Heart left ventricle (tissue), 13 donors: ENCODE measurements around the gene MCM5.
"Not testable (repeated sequence)": the region's sequence is repeated elsewhere in the genome, so short reads cannot be mapped to it uniquely, and the experiment has no call there.

ENCODE experiments used
- CTCF ChIP-seq, 12 donors: fragments of 200-600 bp; sonication (generic) in 4 of 12; IDR thresholded peaks; one replicate each; pipeline versions ENCODE4 v1.5.0 to v1.8.0; 2018 to 2022; ENCODE audit warnings: antibody characterized with exemption in 12 of 12, mild to moderate bottlenecking in 5 of 12
- POLR2A ChIP-seq, 2 donors: fragments of 450-650 bp; IDR thresholded peaks; one replicate each; pipeline ENCODE4 v1.6.1; 2017; ENCODE audit warnings: antibody characterized with exemption in 2 of 2, mild to moderate bottlenecking in 2 of 2, moderate library complexity in 2 of 2
- donor health status: ischemic (EF 13 %, LVEDD 7.1; RV severe dilation, severe dysfunction).
- donor health status: DM: no; HTN: yes; CAD: no.
- donor health status: DM: no; HTN: no; CAD: no.
- donor health status: ischemic (EF 25% LVEDD 6.9; RV normal size, moderate dysfunction).
- donor health status: ischemic (EF 25% LVEDD 5.7; RV mildly dilated, moderate dysfunction).
- donor health status: ischemic (EF 35%, LVEDD 5.7; RV mildly dilated, moderate dysfunction).
- donor health status: nonischemic (EF 11% LVEDD 7.7; RV severe dilation, severe dysfunction).
- donor health status: DM: yes; HTN: yes; CAD: no.
- donor health status: PGD.
- donor health status: ischemic (EF 29% LVEDD 5.4; RV normal size, mild dysfunction).
- donor health status: nonischemic (EF 23%, LVEDD 6.1; RV moderate dilation, normal function).

GRCh38 chr22:35438673-35439364, 38.9 kb downstream of the MCM5 start:
- TF ChIP-seq CTCF, POLR2A (IDR thresholded peaks at IDR 0.05): not testable (repeated sequence)
